ENCODE data around the gene TLDC2. TPM values are rescaled to one million over a fixed set of nuclear protein-coding genes. Genes with fewer than 3 reads are reported as not detected.

Gene TLDC2
- total RNA-seq, 1 donor: not detected

GRCh38 chr20:36924167-36925045, 48.5 kb downstream of the TLDC2 start:
- Histone ChIP-seq H4K20me1 (ENCODE audit: insufficient read depth, low read length) (no peaks in the 10 kb centered on the region), H3K36me3 (ENCODE audit: insufficient read depth, low read length) (no peaks in the 10 kb centered on the region), H3K4me2 (ENCODE audit: insufficient read depth, low read length) (no peak overlapping the region)

DNA sequence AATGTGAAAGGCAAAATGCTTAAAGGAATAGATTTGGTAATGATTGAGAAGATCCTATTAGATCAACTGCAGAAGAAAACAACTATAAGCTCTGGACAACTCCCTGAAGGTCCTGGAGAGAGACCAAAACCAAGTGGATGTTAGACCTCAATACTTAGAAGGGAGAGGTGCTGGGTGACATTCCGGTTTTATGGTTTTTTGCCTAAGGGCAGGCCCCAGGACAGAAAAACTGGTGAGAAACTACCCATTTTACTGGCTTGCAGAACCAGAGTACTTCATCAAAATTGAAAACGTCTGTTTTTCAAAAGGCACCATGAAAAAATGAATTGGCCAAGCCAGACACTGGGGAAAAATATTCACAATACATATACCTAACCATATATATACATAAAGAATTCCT, 49.3 kb downstream of the TLDC2 start:
- peaks cover 7% of the 10 kb centered on the region for H3K4me1 ChIP-seq (ENCODE audit: insufficient read depth, low read length)

More at GRCh38 chr20:36924167-36925045, 48.5 kb downstream of the TLDC2 start:
- Histone ChIP-seq H3K4me3 (ENCODE audit: insufficient read depth, low read length) (no peak overlapping the region), H3K79me2 (ENCODE audit: insufficient read depth, low read length) (no peaks in the 10 kb centered on the region), H3K27ac (ENCODE audit: low read depth, low read length) (no peak overlapping the region), H3K27me3 (ENCODE audit: insufficient read depth, low read length) (no peaks in the 10 kb centered on the region), H3K4me1 (ENCODE audit: insufficient read depth, low read length) (peaks cover 5% of the 10 kb centered on the region), H2AFZ (ENCODE audit: low read length) (no peak overlapping the region), H3K9me3 (ENCODE audit: low read depth, low read length) (no peaks in the 10 kb centered on the region)
- TF ChIP-seq CTCF (IDR thresholded peaks at IDR 0.05; ENCODE audit: extremely low read depth, low read depth, low read length): no peak
- no peak for DNase-seq (ENCODE audit: insufficient read length, low spot score, missing footprints)

DNA sequence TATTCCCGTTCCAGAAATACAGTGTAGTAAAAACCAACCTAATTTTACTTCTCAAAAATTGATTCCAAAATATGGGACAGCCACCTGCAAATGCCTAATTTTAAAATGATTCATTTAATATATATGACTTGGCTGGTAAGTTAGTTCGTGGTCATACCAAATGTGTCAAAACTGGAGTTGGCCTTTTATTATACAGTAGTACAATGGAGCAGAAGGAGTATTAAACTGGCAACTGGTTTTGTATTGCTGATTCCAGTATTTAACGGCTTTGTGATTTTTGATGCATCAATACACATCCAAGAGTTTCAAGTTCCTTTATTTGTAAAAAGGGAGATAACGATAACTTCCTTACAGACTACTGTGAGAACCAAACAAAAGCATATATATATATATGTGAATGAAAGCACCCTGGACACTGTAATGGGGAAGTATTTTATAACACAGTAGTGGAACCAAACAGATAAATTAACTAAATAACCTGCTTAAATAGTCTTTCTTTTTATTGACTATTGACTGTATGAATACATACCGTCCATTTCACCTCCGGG, 50.8 kb downstream of the TLDC2 start:
- no peak overlapping the region for H3K4me3 ChIP-seq (ENCODE audit: insufficient read depth, low read length)
- H3K9me3 ChIP-seq (ENCODE audit: low read depth, low read length): no peaks in the 10 kb centered on the region
- H3K27ac ChIP-seq (ENCODE audit: low read depth, low read length): no peak overlapping the region
- H3K4me2 ChIP-seq (ENCODE audit: insufficient read depth, low read length): no peak overlapping the region
- no peaks in the 10 kb centered on the region for H3K27me3 ChIP-seq (ENCODE audit: insufficient read depth, low read length)
- H3K4me1 ChIP-seq (ENCODE audit: insufficient read depth, low read length): peaks cover 7% of the 10 kb centered on the region
- H3K79me2 ChIP-seq (ENCODE audit: insufficient read depth, low read length): no peaks in the 10 kb centered on the region
- TF ChIP-seq CTCF (IDR thresholded peaks at IDR 0.05; ENCODE audit: extremely low read depth, low read depth, low read length): no peak
- no peak overlapping the region for H2AFZ ChIP-seq (ENCODE audit: low read length)
- no peaks in the 10 kb centered on the region for H3K36me3 ChIP-seq (ENCODE audit: insufficient read depth, low read length)
- no peaks in the 10 kb centered on the region for H4K20me1 ChIP-seq (ENCODE audit: insufficient read depth, low read length)
- DNase-seq (ENCODE audit: insufficient read length, low spot score, missing footprints): no peak

More for the DNA sequence above, 49.3 kb downstream of the TLDC2 start:
- Histone ChIP-seq H3K4me2 (ENCODE audit: insufficient read depth, low read length) (no peak overlapping the region), H4K20me1 (ENCODE audit: insufficient read depth, low read length) (no peaks in the 10 kb centered on the region), H3K4me3 (ENCODE audit: insufficient read depth, low read length) (no peak overlapping the region), H3K9me3 (ENCODE audit: low read depth, low read length) (no peaks in the 10 kb centered on the region), H3K27ac (ENCODE audit: low read depth, low read length) (no peak overlapping the region), H3K27me3 (ENCODE audit: insufficient read depth, low read length) (no peaks in the 10 kb centered on the region), H3K36me3 (ENCODE audit: insufficient read depth, low read length) (no peaks in the 10 kb centered on the region), H3K79me2 (ENCODE audit: insufficient read depth, low read length) (no peaks in the 10 kb centered on the region), H2AFZ (ENCODE audit: low read length) (no peak overlapping the region)
- DNase-seq (ENCODE audit: insufficient read length, low spot score, missing footprints): no peak
- TF ChIP-seq CTCF (IDR thresholded peaks at IDR 0.05; ENCODE audit: extremely low read depth, low read depth, low read length): no peak

DNA sequence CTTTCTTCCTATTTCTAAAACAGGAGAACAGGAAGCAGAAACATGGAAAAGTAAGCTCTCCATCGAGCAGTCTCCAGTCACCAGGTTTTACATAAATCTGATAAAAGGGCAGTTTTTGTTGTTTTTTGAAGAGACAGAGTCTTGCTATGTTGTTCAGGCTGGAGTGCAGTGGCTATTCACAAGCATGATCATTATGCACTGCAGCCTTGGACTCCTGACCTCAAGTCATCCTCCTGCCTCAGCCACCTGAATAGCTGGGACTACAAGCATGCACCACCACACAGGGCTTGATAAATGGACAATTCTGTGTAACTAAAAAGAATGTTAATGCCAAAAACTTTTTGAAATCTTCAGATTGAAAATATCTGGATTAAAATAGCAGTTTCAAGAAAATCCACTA, 51.8 kb downstream of the TLDC2 start:
- Histone ChIP-seq H3K4me2 (ENCODE audit: insufficient read depth, low read length) (no peak overlapping the region), H3K27me3 (ENCODE audit: insufficient read depth, low read length) (no peaks in the 10 kb centered on the region), H3K4me3 (ENCODE audit: insufficient read depth, low read length) (no peak overlapping the region), H3K36me3 (ENCODE audit: insufficient read depth, low read length) (no peaks in the 10 kb centered on the region), H3K27ac (ENCODE audit: low read depth, low read length) (no peak overlapping the region), H2AFZ (ENCODE audit: low read length) (no peak overlapping the region), H4K20me1 (ENCODE audit: insufficient read depth, low read length) (no peaks in the 10 kb centered on the region), H3K79me2 (ENCODE audit: insufficient read depth, low read length) (no peaks in the 10 kb centered on the region), H3K9me3 (ENCODE audit: low read depth, low read length) (no peaks in the 10 kb centered on the region), H3K4me1 (ENCODE audit: insufficient read depth, low read length) (peaks cover 7% of the 10 kb centered on the region)
- no peak for TF ChIP-seq CTCF (IDR thresholded peaks at IDR 0.05; ENCODE audit: extremely low read depth, low read depth, low read length)
- DNase-seq (ENCODE audit: insufficient read length, low spot score, missing footprints): no peak

All from osteoblast (primary cell).